Measurements from ENCODE around the gene GMDS.

DNA sequence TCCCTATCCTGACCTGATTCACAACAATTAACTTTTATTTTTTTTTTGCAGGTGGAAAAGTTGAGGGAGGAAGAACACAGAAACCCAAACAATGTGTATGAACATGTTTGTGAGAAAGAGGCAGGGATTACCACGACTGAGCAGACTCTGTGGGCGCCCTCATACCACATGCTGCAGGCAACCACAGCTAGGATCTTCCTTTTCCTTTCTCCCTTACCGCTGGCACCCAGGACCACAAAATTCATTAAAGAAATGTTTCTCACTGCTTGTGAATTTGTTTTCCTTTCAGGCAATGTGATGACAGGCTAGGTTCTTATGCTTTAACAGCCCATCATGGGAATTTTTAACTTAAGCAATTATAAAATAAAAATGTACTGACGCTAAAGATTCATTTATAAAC, 287.1 kb downstream of the GMDS start:
- no peak for TF ChIP-seq ZBTB20 (CRISPR knock-in tag; IDR thresholded peaks at IDR 0.05; ENCODE audit: borderline replicate concordance, low read depth)
- no peak for TF ChIP-seq ZNF883 (CRISPR knock-in tag; IDR thresholded peaks at IDR 0.05; ENCODE audit: not compliant biosample characterization)
- no peak for TF ChIP-seq IRF2 (CRISPR knock-in tag; IDR thresholded peaks at IDR 0.05)
- no peak for TF ChIP-seq FOSL2 (CRISPR knock-in tag; IDR thresholded peaks at IDR 0.05)
- no peak for TF ChIP-seq EZH2 (conservative IDR thresholded peaks at IDR 0.05; ENCODE audit: low read depth, low read length)
- TF ChIP-seq IKZF4 (CRISPR knock-in tag; IDR thresholded peaks at IDR 0.05; ENCODE audit: borderline replicate concordance, low read depth, not compliant biosample characterization), result no peak
- no peak for TF ChIP-seq TBP (CRISPR knock-in tag; IDR thresholded peaks at IDR 0.05)
- no peak for TF ChIP-seq YY1 (IDR thresholded peaks at IDR 0.05; ENCODE audit: insufficient read depth, insufficient replicate concordance, low read depth, low read length)
- TF ChIP-seq RFX3 (CRISPR knock-in tag; IDR thresholded peaks at IDR 0.05), result no peak
